NCI-H2196 treated with DMSO at 0.1 percent for 48 hours (cell line): ENCODE data around the gene MOCS3.

Experiments
- DNase-seq: peaks from one replicate; lab custom pipeline; 2025; ENCODE audit not compliant: unreplicated experiment; lab: John Stamatoyannopoulos, UW

The MOCS3 gene, protein sequence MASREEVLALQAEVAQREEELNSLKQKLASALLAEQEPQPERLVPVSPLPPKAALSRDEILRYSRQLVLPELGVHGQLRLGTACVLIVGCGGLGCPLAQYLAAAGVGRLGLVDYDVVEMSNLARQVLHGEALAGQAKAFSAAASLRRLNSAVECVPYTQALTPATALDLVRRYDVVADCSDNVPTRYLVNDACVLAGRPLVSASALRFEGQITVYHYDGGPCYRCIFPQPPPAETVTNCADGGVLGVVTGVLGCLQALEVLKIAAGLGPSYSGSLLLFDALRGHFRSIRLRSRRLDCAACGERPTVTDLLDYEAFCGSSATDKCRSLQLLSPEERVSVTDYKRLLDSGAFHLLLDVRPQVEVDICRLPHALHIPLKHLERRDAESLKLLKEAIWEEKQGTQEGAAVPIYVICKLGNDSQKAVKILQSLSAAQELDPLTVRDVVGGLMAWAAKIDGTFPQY

DNA sequence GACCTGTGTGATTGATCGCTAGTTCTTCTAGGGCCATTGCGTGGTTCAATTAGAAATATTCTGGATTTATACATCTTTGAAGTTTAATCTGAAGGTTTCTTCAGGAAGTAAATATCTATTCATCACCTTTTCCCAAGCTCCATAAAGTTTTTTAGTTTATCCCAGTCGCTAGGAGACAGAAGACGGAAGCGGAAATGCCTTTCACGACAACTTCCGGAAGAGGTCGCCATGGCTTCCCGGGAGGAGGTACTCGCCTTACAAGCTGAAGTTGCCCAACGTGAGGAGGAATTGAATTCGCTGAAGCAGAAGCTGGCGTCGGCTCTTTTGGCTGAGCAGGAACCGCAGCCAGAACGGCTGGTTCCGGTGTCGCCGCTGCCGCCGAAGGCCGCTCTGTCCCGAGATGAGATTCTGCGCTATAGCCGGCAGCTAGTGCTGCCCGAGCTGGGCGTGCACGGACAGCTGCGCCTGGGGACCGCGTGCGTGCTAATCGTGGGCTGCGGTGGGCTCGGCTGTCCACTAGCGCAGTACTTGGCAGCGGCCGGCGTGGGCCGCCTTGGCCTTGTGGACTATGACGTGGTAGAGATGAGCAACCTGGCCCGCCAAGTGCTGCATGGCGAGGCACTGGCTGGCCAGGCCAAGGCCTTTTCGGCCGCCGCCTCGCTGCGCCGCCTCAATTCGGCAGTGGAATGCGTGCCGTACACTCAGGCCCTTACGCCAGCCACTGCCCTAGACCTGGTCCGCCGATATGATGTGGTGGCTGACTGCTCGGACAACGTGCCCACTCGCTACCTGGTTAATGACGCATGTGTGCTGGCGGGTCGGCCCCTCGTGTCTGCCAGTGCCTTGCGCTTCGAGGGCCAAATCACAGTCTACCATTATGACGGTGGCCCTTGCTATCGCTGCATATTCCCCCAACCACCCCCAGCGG is at the start of gene MOCS3:
Gene MOCS3, plus strand, starts transcription at position 204 of the 928 bp plus-strand sequence. Its CDS starts 25 bp downstream, at position 229.
- peak; percentile 87 for DNase-seq

DNA sequence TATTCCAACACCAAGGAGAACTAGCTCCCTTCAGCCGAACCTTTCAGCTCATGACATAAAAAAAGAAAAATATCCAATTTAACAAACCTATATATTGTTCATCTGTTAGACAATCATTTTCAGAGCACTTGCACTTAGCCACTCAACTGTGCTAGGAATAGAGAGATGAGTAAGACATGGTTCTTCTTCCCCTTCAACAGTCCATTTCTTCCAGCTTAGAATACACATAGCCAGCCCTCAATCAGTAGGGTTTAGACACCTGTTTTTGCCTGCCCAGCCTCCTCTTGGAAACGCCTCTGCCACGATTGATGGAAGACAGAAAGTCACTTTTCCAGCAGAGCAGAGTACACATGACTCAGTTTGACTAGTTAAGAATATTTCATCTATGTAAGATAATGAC is 49.2 kb upstream of the MOCS3 start:
- DNase-seq, result no peak

DNA sequence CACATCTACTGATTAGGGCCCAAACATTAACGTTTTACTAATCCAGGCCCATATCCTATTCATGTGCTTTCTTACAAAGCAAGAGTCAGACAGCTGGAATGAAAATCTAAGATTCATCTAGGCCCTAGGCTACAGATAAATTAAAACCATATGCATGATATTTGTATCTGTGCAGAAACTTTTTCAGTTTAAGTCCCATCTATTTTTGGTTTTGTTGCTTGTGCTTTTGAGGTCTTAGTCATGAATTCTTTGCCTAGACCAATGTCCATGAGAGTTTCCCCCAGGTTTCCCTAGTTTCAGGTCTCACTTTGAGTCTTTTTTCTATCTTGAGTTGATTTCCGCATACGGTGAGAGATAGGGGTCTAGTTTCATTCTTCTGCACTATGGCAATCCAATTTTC is 47.6 kb upstream of the MOCS3 start:
- no peak for DNase-seq

DNA sequence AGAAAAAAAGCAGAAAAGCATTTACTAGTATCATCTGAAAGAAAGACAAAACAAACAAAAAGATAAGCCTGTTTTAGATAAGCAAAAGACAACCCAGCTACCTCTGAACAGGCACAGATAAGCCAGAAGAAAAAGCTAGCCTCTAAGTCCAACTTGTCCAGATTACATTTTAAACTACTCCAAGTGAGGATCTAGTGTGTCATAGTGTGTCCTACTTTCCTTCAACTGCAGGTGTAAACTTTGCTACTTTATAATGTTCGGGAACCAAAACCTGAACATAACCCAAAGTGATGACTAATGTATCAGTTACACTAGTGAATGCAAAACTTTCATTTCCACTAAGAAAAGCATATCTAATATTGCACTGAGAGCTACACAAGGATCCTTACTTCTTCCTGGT is 46.9 kb upstream of the MOCS3 start:
- DNase-seq, result no peak

DNA sequence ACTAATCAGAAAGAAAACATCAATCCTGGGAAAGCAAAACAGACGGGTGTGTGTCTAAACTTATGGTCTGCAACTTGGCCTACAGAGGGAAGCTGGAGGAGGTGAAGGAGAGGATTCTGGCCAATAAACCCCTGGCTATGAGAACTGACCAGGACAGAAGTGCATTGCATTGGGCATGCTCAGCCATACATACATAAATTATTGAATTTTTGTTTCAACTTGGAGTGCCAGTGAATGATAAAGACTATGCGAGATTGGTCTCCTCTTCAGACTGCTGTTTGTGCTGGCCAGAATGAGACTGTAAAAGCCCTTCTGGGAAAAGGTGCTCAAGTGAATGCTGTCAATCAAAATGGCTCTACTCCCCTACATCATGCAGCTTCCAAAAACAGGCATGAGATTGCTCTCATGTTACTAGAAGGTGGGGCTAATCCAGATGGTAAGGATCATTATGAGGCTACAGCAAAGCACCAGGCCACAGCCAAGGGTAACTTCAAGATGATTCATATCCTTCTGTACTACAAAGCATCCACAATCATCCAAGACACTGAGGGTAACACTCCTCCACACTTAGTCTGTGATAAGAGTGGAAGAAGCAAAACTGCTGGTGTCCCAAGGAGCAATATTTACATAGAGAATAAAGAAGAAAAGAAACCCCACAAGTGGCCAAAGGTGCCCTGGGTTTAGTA is 44.8 kb upstream of the MOCS3 start:
- DNase-seq, result no peak

DNA sequence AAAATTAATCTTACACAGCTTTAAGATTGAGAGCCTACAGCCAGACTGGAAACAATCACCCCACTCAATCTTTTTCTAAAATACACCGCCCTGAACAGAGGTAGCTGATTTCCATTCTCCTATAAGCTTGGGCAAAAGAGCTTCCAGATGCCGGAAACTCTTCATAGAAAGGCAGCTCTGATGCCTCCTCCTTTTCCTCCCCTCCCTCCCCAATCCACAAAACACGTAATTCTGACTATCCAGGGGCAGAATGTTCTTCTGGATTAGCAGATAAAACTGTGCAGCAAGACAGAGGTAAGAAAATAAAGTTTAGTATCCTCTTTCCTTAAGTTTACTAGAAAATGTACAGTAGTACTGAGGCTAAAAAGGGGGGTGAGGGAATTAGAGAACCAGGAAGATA is 43.2 kb upstream of the MOCS3 start:
- no peak for DNase-seq

DNA sequence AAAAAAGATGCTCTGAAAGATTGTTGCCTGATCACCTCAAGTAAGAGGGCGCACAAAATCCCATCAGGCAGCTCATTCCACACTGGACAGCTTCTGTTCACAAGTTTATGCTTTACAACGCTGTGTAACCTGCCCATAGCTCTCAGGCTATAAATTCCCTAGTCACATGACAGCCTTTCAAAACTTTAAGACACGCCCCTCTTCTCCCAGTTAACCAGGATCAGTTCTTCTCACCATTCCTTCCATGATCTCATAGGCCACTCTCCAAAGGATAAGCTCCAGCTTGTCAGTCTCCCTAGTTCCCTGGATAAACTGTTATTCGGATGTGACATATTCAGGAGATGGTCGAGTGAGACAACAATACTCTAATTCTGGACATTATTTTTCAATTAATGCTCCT is 42.4 kb upstream of the MOCS3 start:
- DNase-seq, result no peak

DNA sequence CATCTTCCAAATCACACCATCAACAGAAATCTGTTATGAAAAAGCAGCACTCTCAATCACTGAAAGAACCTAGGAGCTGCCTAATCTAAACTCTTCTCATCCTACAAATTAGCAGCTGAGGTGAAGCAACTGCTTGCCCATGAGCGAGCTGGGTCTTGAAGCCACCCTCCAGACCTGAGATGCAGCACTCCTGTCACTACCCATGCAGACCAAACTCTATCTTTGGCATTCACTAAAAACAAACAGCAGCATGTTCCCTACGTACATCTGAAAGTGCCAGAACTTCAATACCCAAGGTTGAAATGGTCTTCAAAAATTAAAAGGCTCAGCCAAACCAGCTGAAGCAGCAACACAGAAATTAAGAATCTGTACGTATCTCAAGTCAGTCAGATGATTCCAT is 41.7 kb upstream of the MOCS3 start:
- no peak for DNase-seq

DNA sequence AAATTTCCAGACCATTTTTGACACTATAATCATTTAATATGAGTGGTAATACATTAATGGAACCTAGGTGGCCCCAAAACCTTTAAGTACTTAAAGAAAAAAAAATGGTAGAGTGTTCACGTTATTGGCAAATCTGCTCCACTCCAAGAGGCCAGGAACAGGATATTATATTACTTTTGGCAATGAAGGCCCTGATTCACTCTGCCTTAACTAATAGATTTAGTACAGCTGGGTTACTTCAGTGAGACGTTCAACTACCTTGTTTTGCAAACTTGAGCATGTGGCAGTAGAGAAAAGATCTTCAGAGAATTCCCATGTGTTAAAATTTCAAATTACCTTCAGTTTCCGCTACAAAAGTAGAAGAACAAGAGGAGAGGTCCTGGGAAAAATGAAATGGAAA is 40.2 kb upstream of the MOCS3 start:
- DNase-seq, result no peak

DNA sequence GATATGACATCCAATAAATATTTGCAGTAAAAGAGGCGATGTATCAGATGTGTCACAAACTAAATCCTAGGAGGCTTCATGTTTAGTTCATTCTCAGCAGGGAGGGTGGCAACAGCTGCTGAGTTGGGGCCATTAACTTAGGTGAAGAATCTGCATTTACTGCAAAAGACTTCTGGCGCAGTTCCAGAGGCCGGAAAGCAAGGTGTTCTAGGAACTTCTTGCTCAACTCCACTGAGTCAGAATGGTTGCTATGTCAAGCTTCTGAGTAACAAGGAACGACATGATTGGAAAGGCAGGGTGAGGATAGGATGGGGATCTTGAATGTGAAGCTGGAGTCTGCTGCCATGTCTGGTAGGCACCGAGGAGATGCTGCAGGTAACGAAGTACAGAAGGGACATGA is 39.1 kb upstream of the MOCS3 start:
- no peak for DNase-seq

DNA sequence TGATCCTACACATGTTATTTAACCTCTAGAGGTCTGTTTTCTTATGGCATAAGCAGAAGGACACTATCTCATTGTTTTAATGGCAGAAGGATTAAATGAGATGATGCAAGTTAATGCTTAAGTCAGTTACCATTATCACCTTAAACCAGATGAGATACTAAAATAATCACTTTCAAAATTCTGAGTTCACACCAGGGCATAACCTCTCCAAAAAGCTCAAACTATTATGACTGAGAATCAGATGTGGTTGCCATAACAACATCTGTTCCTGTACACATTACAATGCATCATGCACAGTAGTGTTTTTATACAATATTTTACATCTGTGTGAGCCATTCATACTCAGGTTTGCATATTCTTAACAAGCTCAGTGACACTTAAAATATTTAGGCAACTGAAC is 37.6 kb upstream of the MOCS3 start:
- DNase-seq, result no peak

DNA sequence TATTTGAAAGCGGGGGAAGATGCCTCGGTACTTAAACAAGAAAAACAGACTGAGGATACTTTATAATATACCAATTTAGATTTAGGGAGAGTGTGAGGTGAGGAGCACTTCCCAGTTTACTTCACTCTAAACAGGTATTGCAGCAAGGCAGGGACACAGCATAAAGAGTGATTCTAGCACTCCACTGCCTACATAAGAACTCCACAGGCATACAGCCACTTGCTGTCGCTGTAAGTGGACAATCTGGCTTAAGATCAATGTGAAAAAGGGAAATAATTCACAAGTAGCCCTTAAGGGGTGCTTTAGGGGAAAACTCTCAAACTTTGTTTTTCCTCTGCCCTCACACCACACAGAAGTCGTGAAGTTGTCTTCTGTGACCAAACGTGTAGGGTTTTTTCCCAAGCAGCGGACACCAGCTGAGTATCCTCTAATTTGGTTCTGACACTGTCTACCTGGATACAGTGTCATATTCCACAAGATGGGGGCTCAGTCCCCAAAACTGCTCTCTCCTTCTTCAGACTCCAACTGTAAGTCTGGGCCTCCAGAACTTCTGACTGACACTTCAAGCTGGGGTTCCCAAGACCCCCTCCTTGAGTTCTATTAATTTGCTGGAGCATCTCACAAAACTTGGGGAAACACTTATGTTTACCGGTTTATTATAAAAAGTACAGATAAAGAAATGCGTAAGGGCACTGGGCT is 36.7 kb upstream of the MOCS3 start:
- no peak for DNase-seq

DNA sequence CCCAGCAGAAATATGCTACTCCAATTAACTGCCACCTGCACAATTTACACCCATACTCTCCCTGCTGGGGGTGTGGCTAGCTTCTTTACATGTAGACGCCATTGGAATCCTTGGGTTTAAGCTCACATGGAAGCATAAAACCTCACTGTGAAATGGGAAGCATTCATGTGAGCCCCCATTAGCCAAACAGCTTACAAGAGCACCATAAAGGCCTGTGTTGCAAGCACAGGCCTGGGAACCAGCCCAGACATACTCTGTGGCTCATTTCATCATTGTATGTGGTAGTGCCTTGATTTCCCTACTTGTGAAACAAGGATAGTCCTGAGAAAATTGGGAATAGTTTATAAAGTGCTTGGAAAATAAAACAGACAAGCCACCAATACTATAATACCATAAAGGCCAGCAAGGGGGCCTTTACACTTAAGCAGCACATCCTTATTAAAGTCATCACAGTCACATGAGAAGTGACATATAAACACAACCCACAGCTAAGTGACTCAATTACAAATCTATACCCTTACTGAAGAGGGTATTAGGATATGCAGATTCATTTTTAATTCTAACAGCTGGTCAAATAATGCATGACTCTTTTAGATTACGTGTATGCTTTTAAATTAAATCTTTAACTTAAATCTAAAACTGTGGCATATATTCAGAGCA is 34.2 kb upstream of the MOCS3 start:
- DNase-seq, result no peak

DNA sequence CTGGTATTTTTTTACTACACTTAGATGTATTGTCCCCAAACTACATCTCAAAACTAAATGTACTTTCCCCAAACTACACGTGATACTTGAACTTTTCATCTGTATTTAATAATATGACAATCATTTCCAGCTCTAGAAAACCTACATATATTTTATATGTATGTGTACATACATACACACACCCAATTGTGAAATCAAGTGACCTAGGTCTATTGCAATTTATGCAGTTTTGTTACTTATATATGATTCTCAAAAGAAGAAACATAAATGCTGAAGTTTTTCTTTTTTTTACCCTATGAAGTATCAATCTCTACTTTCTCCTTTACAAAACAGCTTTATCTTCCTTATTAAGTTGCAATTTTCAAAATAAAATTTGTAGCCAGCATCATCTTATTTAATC is 32.1 kb upstream of the MOCS3 start:
- no peak for DNase-seq

DNA sequence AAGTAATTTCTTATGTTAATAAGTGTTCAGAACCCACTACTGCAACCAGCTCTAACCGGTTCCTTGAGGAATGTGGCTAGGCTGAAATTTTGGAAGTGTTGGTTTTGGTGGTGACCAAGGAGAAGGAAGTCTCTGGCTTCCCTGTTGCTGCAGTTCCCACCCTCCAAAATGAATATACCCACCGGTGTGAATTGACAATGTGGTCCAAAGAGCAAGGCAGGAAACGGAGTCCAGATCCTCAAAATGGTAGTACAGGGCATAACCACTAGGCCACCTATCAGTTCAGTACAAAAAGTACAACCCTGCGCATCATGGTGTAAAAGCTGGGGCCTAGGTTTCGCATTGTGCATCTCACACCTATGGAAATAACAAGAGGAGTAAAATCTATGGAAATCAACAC is 30.1 kb upstream of the MOCS3 start:
- DNase-seq, result no peak

DNA sequence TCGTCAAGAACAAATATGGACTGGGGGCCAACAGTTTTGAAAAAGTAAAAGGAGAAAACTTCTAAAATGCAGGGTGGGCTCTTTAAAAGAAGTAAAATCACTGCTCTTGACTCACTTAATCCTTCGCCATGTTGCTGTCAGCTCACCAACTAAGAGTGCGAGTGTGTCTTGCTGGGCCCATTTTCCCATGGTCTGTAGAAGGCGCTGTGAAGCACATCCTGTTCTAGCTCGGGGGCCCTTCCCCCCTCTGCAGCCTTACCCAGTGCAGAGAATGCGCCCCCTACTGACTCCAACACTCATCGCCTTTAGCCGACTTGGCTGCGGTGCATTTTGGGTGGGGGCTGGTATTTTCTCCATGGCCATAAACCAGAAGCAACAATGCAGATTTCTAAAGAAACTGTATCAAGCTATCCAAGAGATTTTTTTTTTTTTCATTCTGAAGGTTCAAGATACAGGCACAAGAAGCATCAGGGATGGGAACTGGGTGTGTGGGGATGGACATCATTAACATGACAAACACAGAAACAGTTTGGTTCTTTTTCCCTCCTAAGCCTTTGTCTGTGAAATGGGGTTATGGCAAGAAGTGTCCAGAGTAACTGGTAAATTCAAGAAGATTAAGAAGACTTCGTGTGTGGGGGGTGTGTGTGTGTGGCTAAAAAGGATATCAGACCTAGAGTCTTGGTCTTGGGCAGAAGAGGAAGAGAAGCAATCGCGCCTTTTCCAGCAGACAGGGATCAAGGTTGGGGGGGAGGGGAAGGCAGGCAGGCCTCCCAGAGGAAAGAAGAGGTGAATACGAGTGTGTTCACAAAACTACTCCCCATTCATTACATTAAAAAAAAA is 29.1 kb upstream of the MOCS3 start:
- DNase-seq, result peak; percentile 84

DNA sequence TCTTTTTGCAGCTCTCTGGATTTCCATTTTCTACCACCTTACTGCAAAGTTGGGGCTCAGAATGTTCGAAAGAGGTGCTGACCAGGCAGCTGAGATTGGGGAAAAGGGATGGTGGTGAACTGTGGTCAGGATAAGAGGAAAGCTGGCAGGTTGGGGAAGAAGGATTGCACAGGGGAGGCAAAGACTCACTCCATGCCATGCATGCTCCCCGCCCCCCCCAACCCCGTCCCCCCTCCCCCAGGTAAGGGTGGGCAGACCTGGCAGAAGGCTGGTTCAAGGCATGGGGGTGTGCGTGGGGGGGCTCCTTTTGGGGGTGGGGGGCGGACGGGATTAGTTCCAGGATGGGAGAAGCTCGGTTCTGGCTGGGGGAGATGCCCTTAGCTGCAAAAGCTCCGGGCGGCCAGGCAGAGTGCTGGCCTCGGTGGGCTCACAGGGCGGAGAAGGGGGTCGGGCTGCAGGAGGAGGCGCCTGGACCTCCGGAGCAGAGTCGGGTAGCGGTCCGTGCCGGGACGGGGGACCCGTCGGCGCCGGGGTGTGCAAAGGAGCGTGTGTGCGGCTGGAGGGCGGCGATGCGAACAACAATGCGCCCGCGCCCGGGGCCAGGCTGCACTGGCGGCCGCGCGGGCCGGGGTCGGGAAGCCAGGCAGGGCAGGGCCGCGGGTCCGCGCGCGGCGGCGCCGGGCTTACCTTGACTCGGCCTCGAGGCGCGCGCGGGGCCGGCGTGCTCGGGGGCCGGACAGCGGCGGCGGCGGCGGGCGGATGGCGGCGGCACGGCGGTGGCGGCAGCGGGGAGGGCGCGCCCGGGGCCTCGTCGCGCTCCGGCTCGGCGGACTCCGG is 28.3 kb upstream of the MOCS3 start:
- DNase-seq, result no peak

DNA sequence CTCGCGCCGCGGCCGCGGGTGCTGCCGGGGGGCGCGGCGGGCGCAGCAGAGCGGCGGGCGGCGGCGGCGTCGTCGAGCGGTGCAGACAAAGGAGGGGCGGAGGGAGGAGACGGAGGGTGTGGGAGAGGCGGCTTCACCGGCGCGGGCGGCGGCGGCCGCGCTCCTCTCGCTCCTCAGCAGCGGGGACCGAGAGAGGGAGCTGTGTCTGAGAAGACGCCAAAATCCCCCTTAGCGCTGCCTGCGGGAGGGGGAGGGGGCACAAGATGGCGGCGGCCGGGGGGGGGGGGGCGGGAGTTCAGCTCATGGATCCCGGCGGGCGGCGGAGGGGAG is 27.7 kb upstream of the MOCS3 start:
- DNase-seq, result no peak
